ENCODE results near the gene FBH1. TPM values are rescaled to one million over a fixed set of nuclear protein-coding genes. Genes with fewer than 3 reads are reported as not detected.
"Not testable (repeated sequence)": the region's sequence is repeated elsewhere in the genome, so short reads cannot be mapped to it uniquely, and the experiment has no call there.

The FBH1 gene
- total RNA-seq, result 80.4 TPM
- long read RNA-seq, transcript FBH1-201 (21 exons, 3,560 nt), result major isoform, 5 of 29 reads
- long read RNA-seq, partial matches to known transcripts, result 13 of 29 reads
- long read RNA-seq, other reads (novel, unspliced or antisense), result 10 of 29 reads

GRCh38 chr10:5889624-5890451 lies at the start of gene FBH1, which contains the start of gene ANKRD16:
Gene FBH1, plus strand, starts transcription at chr10:5890243. Its CDS starts 103 bp downstream, at chr10:5890346.
Gene ANKRD16, minus strand, starts transcription at chr10:5889893. Its CDS starts 539 bp downstream, at chr10:5889354.
- DNase-seq (ENCODE audit: low spot score), result peak; percentile 100

- no peak for DNase-seq (ENCODE audit: low spot score)
These were observed 49.4 kb upstream of the FBH1 start for GRCh38 chr10:5840314-5841307.

- DNase-seq (ENCODE audit: low spot score), result no peak
These were observed 48.1 kb upstream of the FBH1 start for GRCh38 chr10:5841965-5842364.

GRCh38 chr10:5843686-5844344 lies 46.2 kb upstream of the FBH1 start:
- DNase-seq (ENCODE audit: low spot score), result no peak

GRCh38 chr10:5844345-5845055 lies 45.5 kb upstream of the FBH1 start:
- no peak for DNase-seq (ENCODE audit: low spot score)

- not testable (repeated sequence) for DNase-seq (ENCODE audit: low spot score)
These were observed 43.4 kb upstream of the FBH1 start for GRCh38 chr10:5846667-5847066.

- no peak for DNase-seq (ENCODE audit: low spot score)
These were observed 35.9 kb upstream of the FBH1 start for GRCh38 chr10:5854131-5854475.

GRCh38 chr10:5855979-5856700 lies 33.9 kb upstream of the FBH1 start:
- no peak for DNase-seq (ENCODE audit: low spot score)

GRCh38 chr10:5856701-5857004 lies 33.4 kb upstream of the FBH1 start:
- DNase-seq (ENCODE audit: low spot score), result no peak

- DNase-seq (ENCODE audit: low spot score), result no peak
These were observed 31.2 kb upstream of the FBH1 start for GRCh38 chr10:5858811-5859210.

DNA sequence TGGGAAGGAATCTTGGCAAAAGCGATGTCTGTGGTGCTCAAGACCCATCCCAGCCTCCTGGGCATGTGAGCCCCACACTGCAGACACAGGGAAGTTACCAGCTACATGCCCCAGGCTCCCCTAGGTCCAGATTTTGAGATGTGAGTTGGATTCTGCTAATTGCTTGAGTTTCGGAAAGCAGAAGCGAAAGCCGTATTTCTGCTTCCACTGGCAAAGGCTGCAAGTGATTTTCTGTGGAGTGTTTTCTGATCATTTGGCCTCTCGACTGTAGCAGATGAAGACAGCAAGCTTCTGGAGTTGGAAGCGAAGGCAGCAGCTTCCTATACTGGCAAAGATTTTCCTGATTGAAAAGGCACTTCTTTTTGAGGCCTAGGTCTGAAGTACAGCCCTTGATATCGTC lies 30.0 kb upstream of the FBH1 start:
- DNase-seq (ENCODE audit: low spot score), result no peak

- DNase-seq (ENCODE audit: low spot score), result no peak
These were observed 27.6 kb upstream of the FBH1 start for GRCh38 chr10:5862360-5862961.

DNA sequence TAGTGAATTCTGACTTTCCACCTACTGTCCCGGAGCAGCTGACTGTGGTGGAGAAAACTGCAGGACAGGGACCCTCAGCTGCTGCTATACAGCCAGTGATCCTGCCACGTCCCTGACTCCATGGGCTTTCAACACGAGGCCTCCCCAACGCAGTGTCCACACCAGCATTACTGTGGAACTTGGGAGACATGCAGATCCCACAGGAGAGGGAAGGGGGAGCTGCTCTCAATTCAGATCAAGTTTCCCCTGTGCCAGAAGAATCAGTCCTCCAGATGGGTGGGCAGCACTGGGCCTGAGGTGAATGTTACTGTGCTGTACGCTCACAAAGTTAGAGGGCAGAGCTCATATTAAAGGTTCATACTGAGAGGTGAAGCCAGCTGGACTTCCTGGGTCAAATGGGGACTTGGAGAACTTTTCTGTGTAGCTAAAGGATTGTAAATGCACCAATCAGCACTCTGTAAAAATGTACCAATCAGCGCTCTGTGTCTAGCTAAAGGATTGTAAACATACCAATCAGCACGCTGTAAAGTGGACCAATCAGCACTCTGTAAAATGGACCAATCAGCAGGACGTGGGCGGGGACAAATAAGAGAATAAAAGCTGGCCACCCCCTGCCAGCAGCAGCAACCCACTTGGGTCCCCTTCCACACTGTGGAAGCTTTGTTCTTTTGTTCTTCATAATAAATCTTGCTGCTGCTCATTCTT lies 26.9 kb upstream of the FBH1 start:
- DNase-seq (ENCODE audit: low spot score), result not testable (repeated sequence)

- not testable (repeated sequence) for DNase-seq (ENCODE audit: low spot score)
These were observed 23.5 kb upstream of the FBH1 start for GRCh38 chr10:5866451-5867081.

GRCh38 chr10:5867091-5867615 lies 22.9 kb upstream of the FBH1 start:
- not testable (repeated sequence) for DNase-seq (ENCODE audit: low spot score)

GRCh38 chr10:5868383-5868782 lies 21.7 kb upstream of the FBH1 start:
- peak; percentile 49 for DNase-seq (ENCODE audit: low spot score)

- DNase-seq (ENCODE audit: low spot score), result peak; percentile 41
These were observed 20.9 kb upstream of the FBH1 start for GRCh38 chr10:5869156-5869555.

DNA sequence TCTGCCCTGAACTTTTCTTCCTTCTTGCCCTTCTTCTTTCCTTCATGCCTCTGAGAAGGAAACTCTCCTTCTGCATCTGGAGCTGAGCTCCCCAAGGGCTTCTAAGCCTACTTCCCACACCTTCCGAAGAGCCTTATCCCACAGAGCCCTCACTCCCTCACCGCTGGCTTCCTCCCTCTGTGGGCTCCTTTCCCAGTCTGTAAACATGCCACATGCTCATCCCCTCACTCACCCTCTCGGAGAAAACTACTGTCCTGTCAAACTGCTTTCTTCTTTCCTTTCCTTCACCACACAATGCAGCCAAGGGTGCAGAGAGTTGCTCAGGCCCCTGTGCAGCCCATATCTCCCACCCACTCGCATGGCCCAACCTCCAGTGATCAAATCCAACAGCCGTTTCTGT lies 18.4 kb upstream of the FBH1 start:
- DNase-seq (ENCODE audit: low spot score), result peak; percentile 59
